ENCODE results near the gene ZNF512.

The ZNF512 gene

DNA sequence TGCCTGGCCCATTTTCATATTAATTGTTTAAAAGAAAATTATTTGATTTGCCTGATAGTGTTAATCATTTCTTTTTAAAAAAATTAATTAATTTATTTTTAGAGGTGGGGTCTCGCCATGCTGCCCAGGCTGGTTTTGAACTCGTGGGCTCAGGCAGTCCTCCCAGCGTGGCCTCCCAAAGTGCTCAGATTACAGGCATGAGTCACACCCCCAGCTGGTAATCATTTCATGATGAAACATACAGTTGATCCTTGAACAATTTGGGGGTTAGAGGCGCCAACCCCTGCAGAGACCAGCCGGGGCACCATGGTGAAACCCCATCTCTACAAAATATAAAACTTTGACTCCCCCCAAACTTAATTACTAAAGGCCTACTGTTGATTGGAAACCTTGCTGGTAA is 53.9 kb downstream of the ZNF512 start:
- no peak for DNase-seq (ENCODE audit: low read depth in 3 of 3)

DNA sequence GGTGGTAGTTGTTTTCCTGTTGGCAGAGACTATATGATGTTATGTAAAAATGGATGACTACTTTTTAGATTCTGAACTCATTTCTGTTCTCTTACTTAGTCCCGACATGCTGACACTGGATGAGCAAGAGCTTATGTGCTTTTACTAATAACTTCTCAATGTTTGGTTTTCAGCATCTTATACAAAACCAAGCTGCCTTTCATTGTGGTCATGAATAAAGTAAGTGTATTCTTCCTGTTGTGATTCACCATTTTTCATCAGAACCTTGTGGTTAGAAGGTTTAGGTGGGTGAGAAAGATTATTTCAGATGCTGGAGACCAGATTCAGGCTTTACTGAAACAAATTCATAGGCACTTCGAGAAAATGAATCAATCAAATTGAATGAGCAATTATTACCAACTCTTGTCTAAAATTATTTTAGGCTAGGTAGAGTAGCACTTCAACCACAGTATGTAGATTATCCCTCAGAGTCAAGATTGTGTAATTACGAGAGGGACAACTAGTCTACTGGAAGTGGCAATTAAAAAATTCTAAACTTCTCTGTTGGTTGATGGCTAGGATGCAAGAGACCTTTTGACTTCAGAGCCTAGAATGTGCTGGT is 55.3 kb downstream of the ZNF512 start:
- DNase-seq (ENCODE audit: low read depth in 3 of 3) = no peak

DNA sequence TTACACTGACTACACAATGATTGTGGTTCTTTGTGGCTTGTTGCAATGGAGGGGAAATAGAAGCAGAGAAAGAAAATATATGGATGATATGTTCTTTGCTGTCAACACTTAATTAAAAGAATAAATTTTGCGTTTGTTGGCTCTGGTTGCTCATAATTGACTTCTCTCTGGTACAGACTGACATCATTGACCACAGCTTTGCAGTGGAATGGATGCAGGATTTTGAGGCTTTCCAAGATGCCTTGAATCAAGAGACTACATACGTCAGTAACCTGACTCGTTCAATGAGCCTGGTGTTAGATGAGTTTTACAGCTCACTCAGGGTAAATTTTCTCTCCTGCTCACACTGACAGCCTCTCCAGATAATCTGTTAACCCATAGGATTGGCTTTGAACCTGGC is 55.9 kb downstream of the ZNF512 start:
- no peak for DNase-seq (ENCODE audit: low read depth in 3 of 3)

DNA sequence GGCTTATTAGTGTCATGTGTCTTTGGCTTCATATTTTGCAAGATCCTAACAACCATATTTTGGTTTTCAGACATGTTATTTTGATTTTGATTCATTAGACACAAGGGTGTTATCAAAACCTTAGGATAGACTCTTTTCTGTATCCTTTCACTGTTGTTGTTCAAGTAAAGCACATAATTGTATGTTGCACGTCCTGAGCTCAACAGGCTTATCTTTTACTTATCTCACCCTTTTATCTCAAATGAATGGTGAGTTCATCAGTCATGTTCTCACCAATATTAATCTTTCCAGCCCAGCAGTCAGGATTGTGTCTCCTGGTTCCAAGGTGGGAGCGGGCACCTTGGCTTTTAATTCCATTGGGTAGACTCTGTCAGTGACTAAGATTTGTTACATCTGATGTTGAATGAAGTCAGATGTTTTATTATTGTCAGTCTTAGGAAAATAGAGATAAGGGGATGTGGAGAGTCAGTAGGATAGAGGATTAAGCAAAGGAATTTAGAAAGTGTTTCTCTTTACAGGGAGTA is 57.9 kb downstream of the ZNF512 start:
- DNase-seq (ENCODE audit: low read depth in 3 of 3) = no peak

DNA sequence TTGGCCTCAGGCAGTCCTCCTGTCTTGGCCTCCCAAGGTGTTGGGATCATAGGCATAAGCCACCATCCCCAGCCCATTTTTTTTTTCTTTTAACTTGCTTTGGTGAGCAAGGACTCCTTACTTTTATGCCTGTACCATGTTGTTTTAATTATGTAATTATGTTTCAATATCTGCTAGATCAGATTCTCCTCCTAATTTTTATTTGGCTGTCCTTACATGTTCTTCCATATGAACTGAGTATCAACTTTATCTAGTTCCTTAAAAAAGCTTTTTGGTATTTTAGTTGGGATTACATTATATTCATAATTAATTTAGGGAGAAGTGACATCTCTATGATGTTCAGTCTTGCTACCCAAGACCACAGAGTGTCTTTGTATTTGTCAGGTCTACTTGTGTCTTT is 62.4 kb downstream of the ZNF512 start:
- no peak for DNase-seq (ENCODE audit: low read depth in 3 of 3)

DNA sequence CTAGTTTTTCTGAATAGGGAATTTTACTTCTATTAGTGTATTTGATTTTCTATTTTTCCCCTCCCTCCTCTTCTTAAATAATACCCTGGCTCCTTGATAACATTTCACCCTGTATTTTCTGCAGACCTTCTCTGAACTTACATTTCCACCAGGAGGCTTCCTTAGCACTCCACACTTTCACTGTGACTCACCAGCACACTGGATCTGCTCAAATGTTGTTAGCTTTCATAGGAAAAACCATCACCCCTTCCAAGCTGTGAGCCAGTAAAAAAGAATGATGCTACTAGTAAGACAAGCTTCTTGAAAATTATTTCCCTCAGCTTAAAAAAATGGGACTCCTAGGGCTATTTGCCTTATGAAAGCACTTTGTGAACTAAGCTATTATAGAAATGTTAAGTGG is 64.4 kb downstream of the ZNF512 start:
- DNase-seq (ENCODE audit: low read depth in 3 of 3) = no peak

DNA sequence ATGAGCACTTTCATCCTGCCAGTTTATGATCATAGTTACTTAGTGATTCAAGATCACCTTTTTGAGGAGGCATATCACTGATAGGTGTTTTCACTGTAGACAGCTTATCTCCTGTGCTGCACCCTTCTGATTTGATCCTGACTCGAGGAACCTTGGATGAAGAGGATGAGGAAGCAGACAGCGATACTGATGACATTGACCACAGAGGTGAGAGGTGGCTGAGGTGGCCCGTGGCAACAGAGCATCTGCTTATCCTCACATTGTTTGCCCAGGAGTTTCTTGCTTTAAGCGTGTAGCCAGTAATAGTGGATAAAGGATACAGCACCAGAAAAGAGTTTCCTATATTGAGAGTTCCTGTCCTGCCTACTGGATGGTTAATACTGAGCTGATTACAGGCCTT is 64.9 kb downstream of the ZNF512 start:
- DNase-seq (ENCODE audit: low read depth in 3 of 3) = no peak

DNA sequence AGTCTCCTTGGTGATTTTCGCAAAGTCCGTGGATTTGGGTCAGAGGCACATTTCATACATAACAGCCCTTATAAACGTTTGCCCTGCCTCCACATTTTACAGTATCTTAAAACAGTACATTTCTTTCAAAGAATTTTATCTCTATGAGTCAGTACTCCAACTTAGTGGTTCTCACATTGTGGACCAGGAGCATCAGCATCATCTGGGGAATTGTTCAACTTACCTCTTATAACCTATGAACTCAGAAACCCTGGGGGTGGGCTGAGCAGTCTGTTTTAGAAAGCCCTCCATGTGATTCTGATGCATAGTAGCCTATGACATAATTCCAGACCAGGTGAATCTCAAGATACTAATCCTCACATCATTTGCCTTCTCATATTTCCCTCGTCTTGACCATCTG is 68.2 kb downstream of the ZNF512 start:
- no peak for DNase-seq (ENCODE audit: low read depth in 3 of 3)

DNA sequence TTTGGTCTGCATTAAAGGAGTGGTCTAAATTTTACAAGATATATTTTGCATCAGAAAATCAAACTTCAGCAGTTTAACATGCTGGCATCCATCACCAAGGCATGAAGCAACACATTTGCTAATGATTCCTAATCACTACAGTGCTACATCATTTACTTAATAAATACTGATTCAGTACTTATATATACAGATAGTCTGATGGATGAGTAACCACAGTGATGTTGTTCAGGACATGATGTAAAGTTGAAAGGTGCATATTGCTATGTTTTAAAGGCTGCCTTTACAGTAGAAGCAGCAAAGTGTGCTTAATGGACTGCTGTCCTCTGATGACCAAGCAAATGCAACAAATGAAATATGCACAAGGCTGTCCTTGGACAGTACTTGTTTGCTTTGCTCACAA is 69.5 kb downstream of the ZNF512 start:
- DNase-seq (ENCODE audit: low read depth in 3 of 3) = no peak

DNA sequence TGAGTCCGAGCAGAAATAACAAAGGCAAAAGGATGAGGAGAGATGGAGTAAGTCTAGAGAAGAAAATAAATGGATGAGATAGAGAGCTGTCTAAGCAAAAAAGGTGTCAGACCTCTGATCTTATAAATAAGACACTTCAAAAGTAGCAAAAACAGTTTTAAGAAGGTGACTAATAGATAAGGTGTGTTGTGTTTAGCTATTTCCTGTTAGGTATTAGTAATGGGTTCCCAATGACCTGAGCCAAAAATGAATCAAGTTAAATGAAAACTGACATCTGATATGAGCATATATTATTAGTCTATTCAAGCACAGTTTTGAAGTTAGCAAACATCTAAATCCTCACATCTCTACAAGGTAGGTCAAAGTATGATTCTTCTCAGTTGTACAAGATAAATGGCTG is 69.9 kb downstream of the ZNF512 start:
- no peak for DNase-seq (ENCODE audit: low read depth in 3 of 3)

DNA sequence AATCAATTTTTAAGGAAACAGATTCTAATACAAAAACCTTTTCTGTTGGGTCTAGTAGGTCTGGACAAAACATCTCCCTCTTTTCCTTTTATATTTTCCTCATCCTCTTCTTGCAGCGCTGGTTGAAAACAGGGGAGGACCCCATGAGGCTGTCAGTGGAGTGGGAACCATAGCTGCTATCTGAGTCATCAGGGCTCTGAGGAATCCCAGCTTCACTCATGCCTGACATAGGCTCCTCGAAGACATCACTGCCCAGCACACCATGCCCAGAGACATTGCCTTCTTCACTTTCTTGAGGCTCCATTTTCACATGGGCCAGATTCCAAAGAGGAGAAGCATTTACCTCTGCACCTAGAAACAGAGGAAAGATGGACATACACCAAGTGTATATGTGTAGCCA is 70.6 kb downstream of the ZNF512 start:
- DNase-seq (ENCODE audit: low read depth in 3 of 3) = no peak

DNA sequence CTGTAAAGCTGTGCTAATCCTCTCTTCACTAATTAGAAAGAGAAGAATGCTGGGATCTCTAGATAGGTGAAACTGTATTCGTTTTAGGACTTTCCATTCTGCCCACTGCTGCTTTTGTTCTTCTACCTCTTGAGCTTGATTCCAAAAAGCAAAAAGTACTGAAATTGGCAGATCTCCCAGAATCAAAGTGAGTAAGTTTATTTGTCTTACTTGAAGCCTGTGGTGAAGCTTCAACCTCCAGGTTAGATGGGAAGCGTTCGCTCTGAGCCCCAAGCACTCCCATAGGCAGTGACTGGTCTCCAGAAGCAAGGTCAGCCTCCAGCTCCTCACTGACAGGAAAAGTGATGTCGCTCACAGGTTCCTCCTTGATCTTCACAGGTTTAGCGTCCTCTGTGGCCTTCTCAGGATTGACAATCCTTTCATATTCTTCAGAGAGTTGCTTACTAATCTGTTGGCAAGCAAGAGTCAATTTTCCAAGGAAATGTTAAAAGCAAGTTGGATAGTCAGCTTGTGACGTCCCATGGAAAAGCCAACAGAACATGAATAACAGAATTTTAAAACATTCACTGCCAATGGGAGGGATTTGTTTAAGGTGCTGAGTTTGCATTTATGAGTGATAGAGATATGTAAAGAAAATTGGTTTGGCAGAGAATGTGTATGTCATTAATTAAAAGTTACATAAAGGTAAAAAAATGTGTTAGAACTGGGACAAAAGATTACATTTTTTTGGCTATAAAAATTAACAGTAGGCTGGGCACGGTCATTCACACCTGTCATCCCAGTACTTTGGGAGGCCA is 72.5 kb downstream of the ZNF512 start:
- no peak for DNase-seq (ENCODE audit: low read depth in 3 of 3)

DNA sequence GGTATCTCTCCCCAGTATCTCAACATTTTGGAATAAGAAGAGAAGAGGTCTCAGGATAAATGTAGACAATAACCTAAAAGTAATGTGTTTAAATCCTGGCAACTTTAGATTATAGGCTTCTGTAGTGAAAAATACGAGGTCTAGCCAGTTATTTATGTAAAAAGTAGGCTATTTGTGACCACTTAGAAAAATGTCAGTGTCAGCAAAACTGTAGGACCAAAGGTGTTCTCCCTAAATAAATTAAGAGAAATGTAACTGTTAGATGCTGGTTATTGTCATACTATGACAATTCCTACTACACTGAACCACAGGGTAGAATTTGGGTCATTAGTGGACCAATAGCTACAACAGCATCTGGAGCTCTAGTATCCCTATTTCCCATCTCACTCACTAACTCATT is 78.5 kb downstream of the ZNF512 start:
- DNase-seq (ENCODE audit: low read depth in 3 of 3) = no peak

DNA sequence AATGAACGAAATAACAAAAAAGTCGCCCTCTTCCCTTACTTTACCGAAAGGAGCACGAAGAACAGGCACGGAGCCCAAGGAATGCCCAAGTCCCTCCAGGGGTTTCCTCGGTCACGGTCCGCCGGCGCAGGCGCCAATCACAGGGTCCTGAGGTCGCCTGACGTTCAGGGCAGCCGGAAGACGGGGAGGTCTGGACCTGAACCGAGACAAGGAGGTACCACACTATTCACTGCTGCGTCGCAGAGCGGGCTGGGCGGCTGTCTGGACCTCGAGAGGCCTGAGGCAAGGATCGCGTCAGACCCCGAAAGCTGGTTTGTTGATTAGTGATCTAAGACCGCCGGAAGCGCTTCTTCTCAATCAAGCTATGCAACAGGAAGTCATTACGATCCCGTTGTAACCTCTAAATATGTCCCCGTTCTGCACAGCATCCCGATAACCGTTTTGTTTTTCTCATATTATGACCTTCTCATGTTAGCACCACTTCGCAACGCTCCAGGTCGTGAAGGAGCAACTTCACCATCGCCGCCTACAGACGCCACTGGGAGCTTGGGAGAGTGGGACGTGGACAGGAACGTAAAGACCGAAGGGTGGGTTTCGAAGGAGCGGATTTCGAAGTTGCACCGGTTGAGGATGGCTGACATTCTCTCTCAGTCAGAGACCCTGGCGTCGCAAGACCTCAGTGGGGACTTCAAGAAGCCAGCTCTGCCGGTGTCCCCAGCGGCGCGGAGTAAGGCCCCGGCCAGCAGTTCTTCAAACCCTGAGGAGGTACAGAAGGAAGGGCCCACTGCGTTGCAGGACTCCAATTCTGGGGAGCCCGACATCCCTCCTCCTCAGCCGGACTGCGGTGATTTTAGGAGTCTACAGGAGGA is 80.7 kb downstream of the ZNF512 start, which contains the start of the genes SLC4A1AP and SUPT7L:
Gene SLC4A1AP (plus strand): TSS at position 605 of the 869 bp plus-strand sequence. CDS start 26 bp downstream, at position 631.
Gene SUPT7L (minus strand): TSS at position 330 of the 869 bp plus-strand sequence. CDS start 1,422 bp downstream, outside the sequence.
- peak; percentile 54 to 64 (median 54) for DNase-seq (ENCODE audit: low read depth in 3 of 3)

DNA sequence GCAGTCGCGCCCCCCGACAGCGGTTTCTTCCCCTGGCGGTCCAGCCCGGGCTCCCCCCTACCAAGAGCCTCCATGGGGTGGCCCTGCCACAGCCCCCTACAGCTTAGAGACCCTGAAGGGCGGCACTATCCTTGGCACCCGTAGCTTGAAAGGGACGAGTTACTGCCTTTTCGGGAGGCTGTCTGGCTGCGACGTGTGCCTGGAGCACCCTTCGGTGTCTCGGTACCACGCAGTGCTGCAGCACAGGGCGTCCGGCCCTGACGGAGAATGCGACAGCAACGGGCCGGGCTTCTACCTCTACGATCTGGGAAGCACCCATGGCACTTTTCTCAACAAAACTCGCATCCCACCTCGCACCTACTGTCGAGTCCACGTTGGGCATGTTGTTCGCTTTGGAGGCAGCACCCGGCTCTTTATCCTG is 81.3 kb downstream of the ZNF512 start:
- DNase-seq (ENCODE audit: low read depth in 3 of 3) = no peak

DNA sequence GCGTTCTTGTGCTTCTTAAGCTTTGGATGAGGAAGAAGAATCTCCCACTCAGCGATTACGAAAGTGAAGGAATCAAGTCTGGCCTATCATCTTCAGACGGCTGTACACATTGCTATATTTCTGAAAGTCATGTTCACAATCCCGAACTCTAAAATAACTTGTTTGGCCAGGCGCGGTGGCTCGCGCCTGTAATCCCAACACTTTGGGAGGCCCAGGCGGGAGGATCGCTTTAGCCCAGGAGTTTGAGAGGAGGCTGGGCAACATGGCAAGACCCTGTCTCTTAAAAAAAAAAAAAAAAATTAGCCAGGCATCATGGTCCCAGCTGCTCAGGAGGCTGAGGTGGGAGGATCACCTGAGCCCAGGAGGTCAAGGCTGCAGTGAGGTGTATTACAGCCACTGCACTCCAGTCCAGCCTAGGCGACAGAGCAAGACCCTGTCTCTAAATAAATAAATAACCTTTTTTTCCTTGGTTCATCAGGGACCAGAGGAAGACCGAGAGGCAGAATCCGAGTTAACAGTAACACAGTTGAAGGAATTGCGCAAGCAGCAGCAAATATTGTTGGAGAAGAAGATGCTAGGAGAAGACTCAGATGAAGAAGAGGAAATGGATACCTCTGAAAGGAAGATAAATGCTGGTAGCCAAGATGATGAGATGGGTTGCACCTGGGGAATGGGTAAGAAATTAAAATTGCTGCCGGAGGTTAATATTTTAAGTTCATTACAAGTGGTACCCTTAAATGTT is 82.0 kb downstream of the ZNF512 start:
- no peak for DNase-seq (ENCODE audit: low read depth in 3 of 3)

DNA sequence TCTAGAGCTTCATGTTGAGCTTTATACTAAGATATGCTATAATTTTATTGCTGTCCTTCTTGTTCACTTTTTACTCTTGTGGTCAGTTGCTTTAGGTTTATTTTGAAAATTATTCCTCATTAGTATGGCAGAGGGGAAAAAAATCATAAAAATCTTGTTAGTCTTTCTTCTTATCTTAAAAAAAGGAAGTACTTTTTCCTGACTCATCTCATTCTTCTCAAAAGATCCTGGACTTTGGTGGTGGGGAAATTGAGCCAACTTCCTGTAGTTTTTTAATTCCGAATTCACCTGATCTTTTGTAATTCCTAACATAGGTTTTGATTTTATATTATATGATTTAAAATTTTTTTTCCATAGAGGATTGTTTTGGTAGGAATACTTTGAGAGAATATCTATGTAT is 84.6 kb downstream of the ZNF512 start:
- DNase-seq (ENCODE audit: low read depth in 3 of 3) = no peak

DNA sequence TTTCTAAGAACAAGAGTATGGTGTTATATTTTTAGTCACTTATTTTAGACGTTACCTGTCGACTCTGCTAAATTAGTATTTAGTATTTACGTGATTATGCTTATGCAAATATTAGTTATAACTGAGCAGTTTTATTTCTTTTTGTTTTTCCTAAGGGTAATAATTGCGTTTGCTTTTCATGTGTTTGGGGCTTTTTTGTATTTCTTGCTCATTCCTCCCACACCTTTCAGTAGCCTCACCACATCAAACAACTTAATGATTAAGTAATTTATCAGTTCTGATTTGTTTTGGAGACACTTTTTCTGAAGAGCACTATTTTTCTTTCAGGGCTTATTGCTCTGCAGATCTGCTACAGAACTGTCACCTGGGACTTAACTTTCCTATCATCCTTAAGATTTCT is 88.4 kb downstream of the ZNF512 start:
- no peak for DNase-seq (ENCODE audit: low read depth in 3 of 3)

Measured in stimulated activated CD4-positive, alpha-beta T cell treated with anti-CD3 and anti-CD28 coated beads, TNF-alpha, amount 100 ng/mL, for 4 hours (primary cell).